Measurements from ENCODE around the gene CRACR2A.

CRACR2A gene

GRCh38 chr12:3613641-3614395, 139.1 kb downstream of the CRACR2A start:
- DNase-seq: no peak

DNA sequence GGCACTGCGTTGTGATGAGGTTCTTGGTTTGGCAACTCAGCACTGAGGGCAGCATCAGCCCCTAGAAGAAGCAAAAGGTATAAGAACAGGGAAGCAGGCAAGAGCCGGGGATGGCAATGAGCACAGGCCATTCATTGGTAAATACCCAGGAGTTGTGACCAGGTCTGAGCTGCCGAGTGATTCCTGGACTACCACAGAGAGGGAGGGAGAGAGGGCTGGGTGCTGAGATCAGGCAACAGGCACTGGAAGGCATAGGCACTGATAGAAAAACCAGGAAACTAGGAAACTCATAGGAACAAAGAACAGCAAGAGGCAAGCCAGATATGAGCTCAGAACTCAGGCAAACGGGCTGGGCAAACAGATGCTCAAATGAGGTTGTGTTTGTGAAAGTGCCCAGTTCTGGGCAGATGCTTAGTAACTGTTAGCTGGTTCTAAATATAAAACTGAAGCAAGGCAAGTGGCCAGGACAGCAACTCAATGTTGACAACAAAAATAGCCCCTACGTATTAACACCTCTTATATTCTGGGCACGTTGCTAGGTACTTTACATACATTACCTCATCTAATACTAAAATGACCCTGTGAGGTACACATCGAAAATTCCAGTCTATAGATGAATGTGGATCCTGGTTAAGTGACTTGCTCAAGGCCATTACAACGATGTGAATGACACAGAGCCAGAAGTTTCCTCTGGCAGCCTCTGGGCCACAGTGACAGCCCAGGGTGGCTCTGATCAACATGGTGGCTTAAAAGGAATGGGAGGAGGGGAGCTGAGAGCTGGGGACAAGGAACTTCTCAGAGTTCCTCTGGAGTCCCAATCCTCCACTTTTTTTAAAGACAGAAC, 140.8 kb downstream of the CRACR2A start:
- no peak for DNase-seq

- no peak for DNase-seq
Observed at GRCh38 chr12:3607821-3608220, 145.1 kb downstream of the CRACR2A start.

DNA sequence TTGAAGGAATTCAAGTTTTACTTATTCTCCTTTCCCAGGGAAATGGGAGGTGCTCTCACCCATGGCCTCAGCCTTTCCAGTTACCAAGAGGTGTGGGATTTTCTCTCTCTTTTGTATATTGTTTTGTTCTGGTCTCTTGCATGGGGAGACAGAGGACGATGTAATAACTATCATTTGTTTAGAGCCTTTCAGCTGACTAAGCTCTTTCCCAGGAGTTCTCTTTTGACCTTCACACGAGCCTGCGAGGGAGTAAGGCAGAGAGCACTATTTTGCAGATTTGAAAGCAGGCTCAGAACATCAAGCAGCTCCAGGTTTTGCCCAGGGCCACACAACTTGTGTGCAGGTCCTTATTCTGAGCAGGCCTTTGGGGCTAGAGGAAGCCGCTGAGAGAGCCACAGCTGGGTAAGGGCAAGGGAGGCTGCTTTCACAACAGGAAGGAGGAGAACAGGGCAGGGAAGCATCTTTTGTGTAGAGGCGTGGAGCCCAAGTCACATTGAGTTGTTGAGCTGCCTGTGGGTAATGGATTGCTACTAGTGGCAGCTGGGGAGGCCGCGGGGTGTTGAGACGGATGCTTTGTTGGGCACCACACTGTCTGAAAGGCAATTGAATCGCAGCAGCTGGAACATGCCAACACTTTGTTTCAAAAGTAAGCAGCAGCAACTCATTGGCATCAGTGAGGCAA, 145.7 kb downstream of the CRACR2A start:
- no peak for DNase-seq

GRCh38 chr12:3606128-3606527, 146.8 kb downstream of the CRACR2A start:
- DNase-seq: no peak

- no peak for DNase-seq
Observed at GRCh38 chr12:3605692-3606091, 147.2 kb downstream of the CRACR2A start.

GRCh38 chr12:3604748-3605586, 147.9 kb downstream of the CRACR2A start:
- peak; percentile 33 for DNase-seq

- DNase-seq: no peak
Observed at GRCh38 chr12:3604286-3604685, 148.6 kb downstream of the CRACR2A start.

- no peak for DNase-seq
Observed at GRCh38 chr12:3603576-3603975, 149.3 kb downstream of the CRACR2A start.

DNA sequence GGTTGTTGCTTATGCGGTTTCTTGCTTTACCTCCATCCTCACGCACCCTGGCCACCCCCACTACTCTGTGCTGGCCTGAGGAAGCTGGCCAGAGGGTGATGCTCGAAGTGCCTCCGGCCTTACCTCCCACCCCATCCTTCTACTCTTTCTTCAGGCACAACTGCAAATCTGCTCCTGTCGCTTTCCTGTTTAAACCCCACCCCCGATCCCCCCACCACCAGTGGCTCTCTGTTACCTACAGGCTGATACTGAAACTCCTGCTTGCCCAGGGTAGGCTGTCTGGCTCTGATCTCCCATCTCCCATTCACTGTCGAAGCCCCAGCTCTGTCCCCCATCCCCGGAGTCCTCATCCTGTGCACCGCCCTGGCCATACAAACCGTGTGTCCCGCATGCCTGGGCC, 150.4 kb downstream of the CRACR2A start:
- no peak for DNase-seq

- DNase-seq: no peak
Observed at GRCh38 chr12:3601461-3602150, 151.3 kb downstream of the CRACR2A start.

DNA sequence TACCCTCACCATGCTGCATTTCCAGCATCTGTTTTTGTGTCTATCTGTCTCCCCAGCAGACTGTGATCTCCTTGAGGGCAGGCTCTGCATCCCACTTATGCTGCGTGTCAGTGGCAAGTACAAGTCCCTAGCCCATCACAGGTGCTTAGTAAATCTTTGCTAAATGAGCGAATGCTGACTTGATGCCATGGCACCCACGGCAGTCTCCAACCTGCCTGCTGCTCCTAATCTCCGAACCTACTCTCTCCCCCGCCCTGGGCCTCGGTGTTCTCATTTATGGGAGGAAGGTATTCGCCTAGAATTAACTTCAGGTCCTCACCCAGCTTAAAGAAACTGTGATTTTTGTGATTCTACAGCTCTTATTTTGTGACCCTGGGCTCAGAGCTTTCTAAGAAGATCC, 152.0 kb downstream of the CRACR2A start:
- no peak for DNase-seq

DNA sequence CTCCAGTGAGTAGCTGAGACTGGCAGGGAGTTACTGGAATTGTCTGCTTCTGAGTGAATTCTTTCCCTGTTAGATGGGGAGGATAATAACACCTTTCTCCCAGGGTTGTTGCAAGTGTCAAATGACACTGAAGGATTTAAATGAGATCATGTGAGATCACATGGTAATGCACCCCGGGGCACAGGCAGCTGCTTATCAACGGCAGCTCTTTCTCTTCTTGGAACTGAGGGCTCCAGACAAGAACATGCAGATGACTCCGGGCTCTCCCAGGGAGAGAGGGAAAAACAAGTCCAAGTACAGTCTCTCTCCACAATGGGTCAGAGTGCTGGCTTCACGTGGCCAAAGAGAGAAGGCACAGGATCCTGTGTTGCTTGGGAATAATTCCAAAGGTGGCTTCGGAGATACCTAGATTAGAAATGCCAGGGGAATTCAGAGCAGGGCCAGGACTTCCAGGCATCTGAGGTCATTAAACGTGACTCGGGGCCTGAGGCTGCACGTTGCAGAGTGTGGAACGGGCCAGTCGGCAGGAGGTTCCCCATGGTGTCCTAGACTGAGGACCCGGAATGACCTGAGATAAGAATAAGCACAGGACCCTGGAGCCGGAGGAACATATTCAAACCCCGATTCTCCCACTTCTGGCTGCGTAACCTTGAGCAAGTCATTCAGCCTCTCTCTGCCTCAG, 152.7 kb downstream of the CRACR2A start:
- no peak for DNase-seq

GRCh38 chr12:3598896-3599860, 153.7 kb downstream of the CRACR2A start:
- DNase-seq: no peak

DNA sequence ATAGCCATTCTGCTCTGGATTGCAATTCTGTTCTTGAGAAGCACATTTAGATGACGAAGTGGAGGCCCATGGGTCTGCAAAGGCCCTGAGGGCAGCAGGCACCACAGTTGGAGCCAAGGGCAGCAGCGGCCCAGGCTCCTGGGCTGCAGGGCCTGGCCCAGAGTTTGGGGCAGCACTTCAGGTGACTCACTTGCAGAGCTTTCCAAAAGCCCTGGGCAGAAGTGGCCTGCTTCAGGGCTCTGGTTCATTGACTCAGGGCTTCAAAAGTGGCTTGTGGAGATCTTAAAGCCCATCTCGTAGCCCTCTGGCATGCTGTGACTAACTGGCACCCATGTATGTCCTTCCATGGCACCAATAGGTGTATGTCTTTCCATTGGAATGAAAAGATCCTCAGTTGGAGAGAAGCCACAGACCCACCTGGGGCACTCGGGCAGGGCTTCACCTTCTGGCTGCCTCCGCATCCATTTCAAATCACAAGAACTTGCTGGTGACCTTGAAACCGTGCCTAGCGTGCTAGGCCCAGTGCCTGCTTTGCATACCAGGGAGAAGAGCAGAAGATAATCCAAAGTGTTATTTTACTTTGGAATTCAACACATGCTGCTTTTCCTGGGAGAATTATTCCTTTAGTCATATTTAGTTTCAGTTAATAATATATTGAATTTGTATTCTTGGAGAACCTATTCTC, 155.2 kb downstream of the CRACR2A start:
- no peak for DNase-seq

DNA sequence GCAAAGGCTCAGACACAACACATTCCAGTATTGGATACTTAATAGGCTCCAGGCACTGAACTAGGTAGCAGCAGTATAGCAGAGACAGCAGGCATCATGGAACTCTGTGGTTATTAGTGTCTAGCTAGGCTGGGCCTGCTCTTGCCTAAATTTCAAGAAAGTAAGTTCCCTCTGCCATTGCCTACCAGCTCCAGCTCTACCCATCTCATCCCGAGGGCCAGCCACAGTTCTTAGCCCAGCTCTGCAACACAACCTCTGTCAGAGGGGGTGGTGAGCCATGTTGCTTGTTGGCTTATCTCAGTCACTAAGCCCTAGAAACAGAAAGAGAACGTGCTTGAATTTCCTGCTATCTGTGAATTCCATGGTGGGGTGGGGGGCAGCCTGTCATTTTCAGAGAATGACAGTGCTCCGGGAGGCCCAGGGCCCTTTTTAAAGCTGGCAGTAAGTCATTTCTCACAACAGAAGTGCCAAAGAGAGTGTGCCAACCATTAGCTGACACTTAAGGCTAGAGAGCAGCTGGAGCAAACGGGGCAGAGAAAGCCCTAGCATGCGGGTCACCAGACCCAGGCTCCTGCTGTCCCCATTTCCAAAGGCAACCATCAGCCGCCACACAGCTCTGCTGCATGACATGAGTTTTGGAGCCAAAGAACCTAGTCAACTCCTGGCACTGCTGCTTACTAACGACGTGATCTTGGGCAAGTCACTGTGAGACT, 156.1 kb downstream of the CRACR2A start:
- no peak for DNase-seq

DNA sequence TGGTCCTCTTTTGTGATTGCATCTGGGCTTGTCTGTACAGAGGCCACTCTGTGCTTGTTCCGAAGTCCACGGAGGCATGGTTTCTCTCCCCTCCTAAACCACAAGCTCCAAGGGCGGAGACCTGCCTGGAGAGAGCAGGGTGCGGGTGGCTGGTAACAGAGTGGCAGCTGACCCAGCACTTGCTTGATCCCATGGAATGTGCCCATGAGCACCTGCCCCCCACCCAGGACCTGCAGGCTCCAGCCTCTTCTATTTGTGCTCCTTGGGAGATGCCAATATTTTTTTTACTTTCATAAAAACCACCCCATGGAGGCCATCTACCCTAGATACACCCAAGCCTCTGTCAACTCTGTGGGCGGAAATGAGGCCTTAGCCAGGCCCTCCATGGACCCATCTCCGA, 157.2 kb downstream of the CRACR2A start:
- no peak for DNase-seq

- no peak for DNase-seq
Observed at GRCh38 chr12:3594966-3595365, 157.9 kb downstream of the CRACR2A start.

DNA sequence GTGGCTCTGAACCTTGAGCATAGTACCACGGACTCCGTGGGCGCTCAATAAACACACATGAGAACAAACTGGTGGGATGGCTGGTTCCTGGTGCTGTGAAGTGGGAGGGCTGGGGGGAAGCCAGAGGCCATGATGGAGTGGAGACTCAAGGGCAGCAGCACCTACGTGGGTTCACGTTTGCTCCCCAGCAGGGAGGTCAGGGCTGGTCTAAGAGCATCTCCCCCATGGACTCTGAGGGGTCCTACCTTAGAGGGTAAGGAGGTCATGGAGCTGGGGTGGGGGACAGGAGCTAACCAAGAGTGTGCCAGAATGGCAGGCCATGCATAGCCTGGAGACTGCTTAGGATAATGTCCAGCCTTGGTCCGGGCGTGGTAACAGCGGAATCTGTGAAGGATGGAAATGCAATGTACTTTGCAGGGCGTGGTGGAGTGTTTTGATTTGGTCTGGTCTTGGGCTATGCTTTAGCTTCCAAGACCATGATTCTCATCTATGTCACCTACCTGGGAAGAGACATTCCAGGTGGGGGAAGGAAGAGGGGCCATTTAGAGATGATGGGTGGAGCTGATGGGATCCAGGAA, 158.9 kb downstream of the CRACR2A start:
- no peak for DNase-seq

All from hematopoietic multipotent progenitor cell treated with erythropoietin and hydrocortisone succinate and interleukin-3 and kit ligand, for 6 days (in vitro differentiated cells).